Measurements from ENCODE around the gene LFNG. TPM values are rescaled to one million over a fixed set of nuclear protein-coding genes. Genes with fewer than 3 reads are reported as not detected.

Gene LFNG
- total RNA-seq, 2 donors from 2014 or later: 61.4 to 105 TPM

- no peaks in the 10 kb centered on the region for H3K9me3 ChIP-seq
- DNase-seq: no peak
- H3K9ac ChIP-seq (ENCODE audit: low read depth in 2 of 2, low read length in 2 of 2): peak overlapping the region; percentile 57 to 98
- no peaks in the 10 kb centered on the region for H3K36me3 ChIP-seq
- peak overlapping the region; percentile 53 for H3K4me3 ChIP-seq
- peak overlapping the region; percentile 82 for H3K27ac ChIP-seq
- intact Hi-C loops (cut with DNase I): no loop called here
- H3K4me1 ChIP-seq: peaks cover 30% of the 10 kb centered on the region
- H3K27me3 ChIP-seq: no peaks in the 10 kb centered on the region
- TF ChIP-seq, protein P1, sequence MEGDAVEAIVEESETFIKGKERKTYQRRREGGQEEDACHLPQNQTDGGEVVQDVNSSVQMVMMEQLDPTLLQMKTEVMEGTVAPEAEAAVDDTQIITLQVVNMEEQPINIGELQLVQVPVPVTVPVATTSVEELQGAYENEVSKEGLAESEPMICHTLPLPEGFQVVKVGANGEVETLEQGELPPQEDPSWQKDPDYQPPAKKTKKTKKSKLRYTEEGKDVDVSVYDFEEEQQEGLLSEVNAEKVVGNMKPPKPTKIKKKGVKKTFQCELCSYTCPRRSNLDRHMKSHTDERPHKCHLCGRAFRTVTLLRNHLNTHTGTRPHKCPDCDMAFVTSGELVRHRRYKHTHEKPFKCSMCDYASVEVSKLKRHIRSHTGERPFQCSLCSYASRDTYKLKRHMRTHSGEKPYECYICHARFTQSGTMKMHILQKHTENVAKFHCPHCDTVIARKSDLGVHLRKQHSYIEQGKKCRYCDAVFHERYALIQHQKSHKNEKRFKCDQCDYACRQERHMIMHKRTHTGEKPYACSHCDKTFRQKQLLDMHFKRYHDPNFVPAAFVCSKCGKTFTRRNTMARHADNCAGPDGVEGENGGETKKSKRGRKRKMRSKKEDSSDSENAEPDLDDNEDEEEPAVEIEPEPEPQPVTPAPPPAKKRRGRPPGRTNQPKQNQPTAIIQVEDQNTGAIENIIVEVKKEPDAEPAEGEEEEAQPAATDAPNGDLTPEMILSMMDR (IDR thresholded peaks at IDR 0.05): no peak
Observed at GRCh38 chr7:2521341-2521745, 1.8 kb downstream of the LFNG start.

GRCh38 chr7:2521952-2522591 is 2.5 kb downstream of the LFNG start:
- H3K4me1 ChIP-seq: peaks cover 37% of the 10 kb centered on the region
- peak overlapping the region; percentile 53 for H3K4me3 ChIP-seq
- peak overlapping the region; percentile 57 to 98 for H3K9ac ChIP-seq (ENCODE audit: low read depth in 2 of 2, low read length in 2 of 2)
- peak; percentile 76 for DNase-seq
- no peaks in the 10 kb centered on the region for H3K9me3 ChIP-seq
- intact Hi-C loops (cut with DNase I): no loop called here
- TF ChIP-seq, protein P1 (IDR thresholded peaks at IDR 0.05): no peak
- H3K36me3 ChIP-seq: no peaks in the 10 kb centered on the region
- peak overlapping the region; percentile 82 for H3K27ac ChIP-seq
- no peaks in the 10 kb centered on the region for H3K27me3 ChIP-seq

DNA sequence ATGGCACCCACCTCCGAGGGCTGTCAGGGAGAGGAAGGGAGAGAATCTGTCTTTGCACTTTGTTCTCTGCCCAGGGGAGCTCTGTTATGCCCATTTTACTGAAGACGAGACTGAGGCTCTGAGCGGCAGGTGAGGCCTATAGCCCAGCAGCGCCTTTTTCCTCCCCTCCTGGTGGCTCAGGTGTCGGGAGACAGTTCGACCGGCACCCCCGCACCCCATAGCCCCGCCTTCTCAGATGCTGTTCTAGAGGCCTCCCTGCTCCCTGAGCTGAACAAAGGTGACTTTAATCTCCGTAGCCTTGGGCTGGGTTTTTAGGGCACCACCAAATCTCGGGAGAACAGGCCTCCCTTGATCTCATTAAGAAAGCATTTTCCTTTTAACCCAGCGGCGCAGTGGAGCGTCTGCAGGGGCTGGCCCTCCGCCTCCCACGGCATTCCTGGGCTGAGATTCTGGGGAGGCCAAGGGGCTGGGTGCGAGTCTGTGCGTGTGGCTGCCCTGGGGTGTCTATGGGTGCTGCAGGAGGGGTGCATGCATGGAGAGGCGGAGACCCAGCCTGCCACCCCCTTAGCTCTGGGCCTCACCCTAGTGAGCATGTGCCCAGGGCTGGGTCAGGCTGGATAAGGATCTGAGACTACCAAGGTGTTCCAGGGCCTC is 3.3 kb downstream of the LFNG start:
- H3K4me1 ChIP-seq: peaks cover 46% of the 10 kb centered on the region
- no peaks in the 10 kb centered on the region for H3K27me3 ChIP-seq
- H3K27ac ChIP-seq: peak overlapping the region; percentile 82
- intact Hi-C loops (cut with DNase I): no loop called here
- H3K4me3 ChIP-seq: peak overlapping the region; percentile 53
- H3K9me3 ChIP-seq: no peaks in the 10 kb centered on the region
- TF ChIP-seq, protein P1 (IDR thresholded peaks at IDR 0.05): no peak
- H3K36me3 ChIP-seq: no peaks in the 10 kb centered on the region
- H3K9ac ChIP-seq (ENCODE audit: low read depth in 2 of 2, low read length in 2 of 2): peak overlapping the region; percentile 89 to 98
- peak; percentile 83 for DNase-seq

DNA sequence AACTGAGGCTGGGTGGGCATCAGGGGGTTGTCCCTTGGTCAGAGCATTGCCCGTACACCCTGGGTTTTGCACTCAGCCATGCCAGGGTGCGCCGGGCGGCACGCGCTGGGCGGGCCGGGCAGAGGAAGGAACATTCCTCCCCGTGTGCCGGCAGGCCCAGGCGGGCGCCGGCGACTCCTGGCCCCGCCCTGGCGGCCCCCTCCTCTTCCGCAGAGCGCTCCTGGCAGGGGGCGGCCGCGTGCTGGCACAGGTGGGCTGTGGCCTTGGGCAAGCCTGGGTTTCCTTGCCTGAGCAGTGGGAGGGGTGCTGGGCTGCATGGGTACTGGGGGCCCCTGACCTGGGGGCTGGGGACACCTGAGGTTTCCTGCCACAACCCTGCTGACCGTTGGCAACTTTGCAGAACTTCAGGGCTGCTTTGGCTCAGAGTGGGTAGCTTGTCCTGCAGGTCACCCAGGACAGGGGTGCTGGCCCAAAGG is 3.9 kb downstream of the LFNG start:
- H3K36me3 ChIP-seq: no peaks in the 10 kb centered on the region
- DNase-seq: peak; percentile 70
- H3K9ac ChIP-seq (ENCODE audit: low read depth in 2 of 2, low read length in 2 of 2): peak overlapping the region; percentile 89 to 98
- H3K4me1 ChIP-seq: peaks cover 48% of the 10 kb centered on the region
- peak overlapping the region; percentile 82 for H3K27ac ChIP-seq
- H3K4me3 ChIP-seq: peak overlapping the region; percentile 53
- TF ChIP-seq, protein P1 (IDR thresholded peaks at IDR 0.05): no peak
- H3K27me3 ChIP-seq: no peaks in the 10 kb centered on the region
- H3K9me3 ChIP-seq: no peaks in the 10 kb centered on the region
- intact Hi-C loops (cut with DNase I): no loop called here

DNA sequence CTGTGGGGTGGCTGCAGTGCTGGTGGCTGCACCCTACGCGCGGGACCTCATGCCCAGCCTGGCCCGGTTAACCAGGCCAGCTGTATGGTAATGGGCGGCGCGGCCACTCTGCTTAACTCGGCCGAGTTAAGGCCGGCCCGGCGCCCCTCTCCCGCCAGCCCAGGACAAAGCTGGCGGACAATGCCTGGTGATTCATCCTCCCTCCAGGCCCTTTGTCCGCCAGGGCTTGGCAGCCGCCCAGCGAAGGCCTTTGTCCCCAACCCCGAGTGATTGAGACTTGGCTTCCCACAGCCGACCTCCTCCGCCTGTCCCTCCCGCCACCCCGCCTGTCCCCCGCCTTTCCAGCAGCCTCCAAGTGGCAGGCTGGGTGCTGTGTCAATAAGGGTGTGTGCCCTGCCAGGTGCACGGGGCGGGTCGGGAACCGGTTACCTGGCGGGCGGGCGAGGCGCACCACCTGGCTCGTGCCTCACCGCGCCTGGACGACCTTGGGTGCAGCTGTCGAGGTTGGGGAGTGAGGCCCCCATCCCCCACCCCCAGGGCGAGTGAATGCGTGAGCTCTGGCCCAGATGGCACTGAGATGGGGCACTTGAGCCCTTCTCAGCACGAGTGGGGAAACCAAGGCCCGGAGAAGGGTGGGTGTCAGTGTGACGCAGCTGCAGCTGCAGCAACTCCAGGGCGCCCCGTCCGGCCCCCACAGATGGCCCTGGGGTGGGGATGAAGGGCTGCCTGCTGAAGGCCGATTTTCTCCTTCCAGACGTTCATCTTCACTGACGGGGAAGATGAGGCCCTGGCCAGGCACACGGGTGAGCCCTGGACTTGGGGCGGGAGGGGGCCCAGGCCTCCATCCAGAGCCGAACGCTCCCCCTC is 4.6 kb downstream of the LFNG start:
- Histone ChIP-seq H3K4me3 (peak overlapping the region; percentile 53), H3K9me3 (no peaks in the 10 kb centered on the region), H3K36me3 (no peaks in the 10 kb centered on the region), H3K27ac (peak overlapping the region; percentile 82), H3K9ac (ENCODE audit: low read depth in 2 of 2, low read length in 2 of 2) (peak overlapping the region; percentile 89 to 98), H3K27me3 (no peaks in the 10 kb centered on the region), H3K4me1 (peaks cover 48% of the 10 kb centered on the region)
- intact Hi-C loops (cut with DNase I): no loop called here
- TF ChIP-seq, protein P1 (IDR thresholded peaks at IDR 0.05): no peak
- peak; percentile 97 for DNase-seq
